ENCODE results near the gene NGEF. TPM values are rescaled to one million over a fixed set of nuclear protein-coding genes. Genes with fewer than 3 reads are reported as not detected.

NGEF gene
- total and polyA plus RNA-seq, 9 of the 15 experiments (the other 6 are each of a cell fraction or from before 2014, with no cell fraction given): 0.07 to 0.17 (median 0.09) TPM; not detected in 6

- TF ChIP-seq EHMT2 (IDR thresholded peaks at IDR 0.05) (no peak), SMARCC2 (IDR thresholded peaks at IDR 0.05; ENCODE audit: low read depth) (0 out of 2 replicates have a peak, but pooled peaks have one; percentile 24), SMARCE1 (IDR thresholded peaks at IDR 0.05) (peak; percentile 72), ZNF830 (CRISPR knock-in tag; IDR thresholded peaks at IDR 0.05) (no peak), ARID1B (IDR thresholded peaks at IDR 0.05) (peak; percentile 76), FOXK1 (CRISPR knock-in tag; IDR thresholded peaks at IDR 0.05; ENCODE audit: borderline replicate concordance) (no peak), HDAC3 (IDR thresholded peaks at IDR 0.05; ENCODE audit: borderline replicate concordance, partially characterized antibody) (no peak), KDM1A (IDR thresholded peaks at IDR 0.05) (peak; percentile 45 to 55; a peak in 2 of 4 replicates), PURB (CRISPR knock-in tag; IDR thresholded peaks at IDR 0.05; ENCODE audit: low read depth) (no peak), TFE3 (CRISPR knock-in tag; IDR thresholded peaks at IDR 0.05) (no peak), PBX2 (CRISPR knock-in tag; IDR thresholded peaks at IDR 0.05; ENCODE audit: low read depth) (no peak), PBX2 (tag; conservative IDR thresholded peaks at IDR 0.05; ENCODE audit: low read depth) (no peak), NFIC (IDR thresholded peaks at IDR 0.05) (peak; percentile 94), STAG1 (CRISPR knock-in tag; IDR thresholded peaks at IDR 0.05; ENCODE audit: borderline replicate concordance) (no peak), ZNF124 (CRISPR knock-in tag; IDR thresholded peaks at IDR 0.05) (no peak), ZBTB5 (IDR thresholded peaks at IDR 0.05) (no peak), PML (IDR thresholded peaks at IDR 0.05; ENCODE audit: low read length) (no peak), NCOA1 (IDR thresholded peaks at IDR 0.05; ENCODE audit: low read depth) (no peak), CBX3 (IDR thresholded peaks at IDR 0.05; ENCODE audit: borderline replicate concordance in 1 of 2, low read length in 2 of 2) (no peak), ZNF174 (CRISPR knock-in tag; IDR thresholded peaks at IDR 0.05) (no peak), JUN (IDR thresholded peaks at IDR 0.05; ENCODE audit: borderline replicate concordance, low read depth, low read length) (0 out of 2 replicates have a peak, but pooled peaks have one; percentile 43), JUN (CRISPR knock-in tag; IDR thresholded peaks at IDR 0.05; ENCODE audit: borderline replicate concordance) (no peak), ZFP91 (CRISPR knock-in tag; IDR thresholded peaks at IDR 0.05) (no peak), TBP (optimal IDR thresholded peaks at IDR 0.05; ENCODE audit: low read depth, low read length) (no peak)
Measured at GRCh38 chr2:232854082-232854481, 159.0 kb downstream of the NGEF start (continued).

Measured in K562 (cell line).